Hepatocyte (in vitro differentiated cells): Measurements from ENCODE around the gene HIPK3. TPM values are rescaled to one million over a fixed set of nuclear protein-coding genes. Genes with fewer than 3 reads are reported as not detected.

Source experiments
- DNase-seq: peaks from one replicate; pipeline ENCODE4 v3.0.0-alpha.2; 2016; ENCODE audit warnings: low spot score
- H2AFZ ChIP-seq: fragments of 200-600 bp; sonication (generic); 2 replicates; pipeline ENCODE4 v1.6.0; 2016; ENCODE audit warnings: antibody characterized with exemption, mild to moderate bottlenecking
- H3K27ac ChIP-seq: fragments of 200-600 bp; sonication (generic); 2 replicates; pipeline ENCODE4 v1.5.1; 2016; ENCODE audit warnings: mild to moderate bottlenecking
- H3K27me3 ChIP-seq: fragments of 200-600 bp; sonication (generic); 2 replicates; pipeline ENCODE4 v1.6.1; 2016
- H3K36me3 ChIP-seq: fragments of 200-600 bp; sonication (generic); replicated peaks from 2 replicates; pipeline ENCODE4 v1.5.1; 2016; ENCODE audit warnings: low read depth; ENCODE audit not compliant: insufficient read depth
- H3K4me1 ChIP-seq: fragments of 200-600 bp; sonication (generic); 2 replicates; pipeline ENCODE4 v1.5.1; 2016; ENCODE audit warnings: mild to moderate bottlenecking, moderate library complexity; ENCODE audit not compliant: insufficient read depth
- H3K4me2 ChIP-seq: fragments of 200-600 bp; sonication (generic); 2 replicates; pipeline ENCODE4 v1.6.0; 2016
- H3K4me3 ChIP-seq: fragments of 200-600 bp; sonication (generic); 2 replicates; pipeline ENCODE4 v1.5.1; 2016; ENCODE audit warnings: mild to moderate bottlenecking
- H3K79me2 ChIP-seq: fragments of 200-600 bp; sonication (generic); 2 replicates; pipeline ENCODE4 v1.6.0; 2017; ENCODE audit warnings: mild to moderate bottlenecking
- H3K9me2 ChIP-seq: fragments of 200-600 bp; sonication (generic); replicated peaks from 2 replicates; pipeline ENCODE4 v1.6.0; 2017; ENCODE audit warnings: mild to moderate bottlenecking; ENCODE audit not compliant: insufficient read depth
- H3K9me3 ChIP-seq: fragments of 200-600 bp; sonication (generic); 2 replicates; pipeline ENCODE4 v1.5.1; 2016; ENCODE audit warnings: low read depth, mild to moderate bottlenecking
- H4K20me1 ChIP-seq: fragments of 200-600 bp; sonication (generic); 2 replicates; pipeline ENCODE4 v1.6.0; 2016; ENCODE audit warnings: mild to moderate bottlenecking; ENCODE audit not compliant: insufficient read depth, poor library complexity, severe bottlenecking
- EZH2 ChIP-seq: fragments of 200-600 bp; sonication (generic); IDR thresholded peaks from 2 replicates; pipeline ENCODE4 v1.6.1; 2016; ENCODE audit warnings: antibody characterized with exemption, mild to moderate bottlenecking, borderline replicate concordance
- EZH2phosphoT487 ChIP-seq: fragments of 200-600 bp; sonication (generic); IDR thresholded peaks from one replicate; pipeline ENCODE4 v1.6.1; 2018; ENCODE audit warnings: antibody characterized with exemption, mild to moderate bottlenecking, low read depth, moderate library complexity; ENCODE audit not compliant: unreplicated experiment, severe bottlenecking
- WGBS: methylation state at CpG from one replicate; pipeline ENCODE4 v1.1.6; 2016; ENCODE audit warnings: low lambda C conversion rate; ENCODE audit errors: missing lambda C conversion rate; 5-methylcytosine and 5-hydroxymethylcytosine counted together
- polyA plus RNA-seq: library from polyadenylated mRNA; unstranded; fragments of >200 nt; fragmentation: Nextera tagmentation; extraction: Ambion mirVana; gene quantifications from 2 replicates; pipeline ENCODE4 v1.2.1, GENCODE V29; 2016
- total RNA-seq: library from RNA; depleted of rRNA; stranded (reverse); fragments of >200 nt; gene quantifications from 2 replicates; pipeline ENCODE4 v1.2.3, GENCODE V29; 2014
- TF ChIP-seq, protein P1 (sequence below): fragments of 200-600 bp; sonication (generic); IDR thresholded peaks from 2 replicates; pipeline ENCODE4 v1.5.1; 2016; ENCODE audit warnings: antibody characterized with exemption, mild to moderate bottlenecking; ENCODE audit not compliant: poor library complexity

HIPK3 gene
- total and polyA plus RNA-seq, 2 experiments from 2014 or later: 25.0 to 123 TPM

DNA sequence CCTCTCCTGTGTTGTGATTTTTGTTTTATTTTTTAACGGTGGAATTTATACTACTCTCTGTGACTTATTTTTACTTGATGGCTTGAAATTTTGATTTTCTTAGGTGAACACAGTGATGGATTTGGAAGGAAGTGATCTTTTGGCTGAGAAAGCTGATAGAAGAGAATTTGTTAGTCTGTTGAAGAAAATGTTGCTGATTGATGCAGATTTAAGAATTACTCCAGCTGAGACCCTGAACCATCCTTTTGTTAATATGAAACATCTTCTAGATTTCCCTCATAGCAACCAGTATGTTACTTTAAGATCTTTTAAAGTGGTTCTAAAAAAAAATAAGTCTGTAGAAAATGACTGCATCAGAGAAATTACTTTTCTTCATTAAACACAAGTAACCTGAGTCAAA, 82.1 kb downstream of the HIPK3 start:
- Histone ChIP-seq H3K4me3 (no peak overlapping the region), H3K27me3 (no peaks in the 10 kb centered on the region), H3K9me3 (no peaks in the 10 kb centered on the region), H4K20me1 (no peaks in the 10 kb centered on the region), H3K9me2 (no peaks in the 10 kb centered on the region), H3K27ac (no peak overlapping the region), H3K4me2 (no peak overlapping the region), H3K36me3 (no peaks in the 10 kb centered on the region), H3K4me1 (no peaks in the 10 kb centered on the region), H3K79me2 (peaks cover 33% of the 10 kb centered on the region), H2AFZ (no peak overlapping the region)
- 93% methylated on average over 1 of the region's 1 CpG for WGBS
- TF ChIP-seq EZH2phosphoT487 (no peak), EZH2 (no peak)
- TF ChIP-seq, protein P1, sequence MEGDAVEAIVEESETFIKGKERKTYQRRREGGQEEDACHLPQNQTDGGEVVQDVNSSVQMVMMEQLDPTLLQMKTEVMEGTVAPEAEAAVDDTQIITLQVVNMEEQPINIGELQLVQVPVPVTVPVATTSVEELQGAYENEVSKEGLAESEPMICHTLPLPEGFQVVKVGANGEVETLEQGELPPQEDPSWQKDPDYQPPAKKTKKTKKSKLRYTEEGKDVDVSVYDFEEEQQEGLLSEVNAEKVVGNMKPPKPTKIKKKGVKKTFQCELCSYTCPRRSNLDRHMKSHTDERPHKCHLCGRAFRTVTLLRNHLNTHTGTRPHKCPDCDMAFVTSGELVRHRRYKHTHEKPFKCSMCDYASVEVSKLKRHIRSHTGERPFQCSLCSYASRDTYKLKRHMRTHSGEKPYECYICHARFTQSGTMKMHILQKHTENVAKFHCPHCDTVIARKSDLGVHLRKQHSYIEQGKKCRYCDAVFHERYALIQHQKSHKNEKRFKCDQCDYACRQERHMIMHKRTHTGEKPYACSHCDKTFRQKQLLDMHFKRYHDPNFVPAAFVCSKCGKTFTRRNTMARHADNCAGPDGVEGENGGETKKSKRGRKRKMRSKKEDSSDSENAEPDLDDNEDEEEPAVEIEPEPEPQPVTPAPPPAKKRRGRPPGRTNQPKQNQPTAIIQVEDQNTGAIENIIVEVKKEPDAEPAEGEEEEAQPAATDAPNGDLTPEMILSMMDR: no peak
- no peak for DNase-seq

DNA sequence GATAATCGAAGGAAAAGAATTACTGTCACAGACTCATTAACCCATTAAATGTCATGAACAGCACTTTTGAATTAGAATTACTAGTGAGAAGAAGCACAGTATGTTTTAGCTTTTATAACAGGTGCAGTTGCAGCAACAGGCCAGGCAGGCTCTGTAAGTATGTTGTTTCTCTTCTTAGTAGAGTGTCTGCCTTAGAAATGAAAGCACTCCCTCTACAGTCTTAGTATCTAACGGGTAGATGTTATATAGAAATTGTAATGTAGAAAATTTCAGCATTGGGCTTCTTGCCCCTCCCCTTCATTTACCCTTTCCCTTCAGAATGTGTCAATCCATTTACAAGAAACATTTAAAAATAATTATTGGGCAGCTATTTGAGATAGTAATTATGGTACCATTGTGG, 87.4 kb downstream of the HIPK3 start:
- no peaks in the 10 kb centered on the region for H4K20me1 ChIP-seq
- 90% methylated on average over 2 of the region's 2 CpGs for WGBS

DNA sequence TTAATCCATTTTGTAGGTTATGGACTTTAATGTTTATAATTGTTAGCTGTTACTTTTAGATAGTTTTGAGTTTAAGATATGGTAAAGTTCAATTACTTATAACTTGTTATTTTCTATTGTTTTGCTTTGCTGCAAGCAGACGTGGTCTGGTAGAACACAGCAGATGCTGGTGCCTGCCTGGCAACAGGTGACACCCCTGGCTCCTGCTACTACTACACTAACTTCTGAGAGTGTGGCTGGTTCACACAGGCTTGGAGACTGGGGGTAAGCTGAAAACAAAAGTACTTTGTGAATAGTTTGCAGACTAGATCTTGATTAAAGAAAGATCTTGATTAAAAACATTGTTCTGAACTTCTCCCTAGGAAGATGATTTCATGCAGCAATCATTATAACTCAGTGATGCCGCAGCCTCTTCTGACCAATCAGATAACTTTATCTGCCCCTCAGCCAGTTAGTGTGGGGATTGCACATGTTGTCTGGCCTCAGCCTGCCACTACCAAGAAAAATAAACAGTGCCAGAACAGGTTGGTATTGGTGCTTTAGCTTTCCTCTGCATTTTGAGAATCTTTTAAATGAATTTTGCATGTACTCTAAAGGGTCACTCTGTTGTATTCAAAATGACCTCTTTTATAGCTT, 90.4 kb downstream of the HIPK3 start:
- peaks cover 5% of the 10 kb centered on the region for H4K20me1 ChIP-seq
- no peak overlapping the region for H2AFZ ChIP-seq
- H3K27me3 ChIP-seq: no peaks in the 10 kb centered on the region
- no peaks in the 10 kb centered on the region for H3K4me1 ChIP-seq
- H3K9me3 ChIP-seq: no peaks in the 10 kb centered on the region
- peaks cover 4% of the 10 kb centered on the region for H3K36me3 ChIP-seq
- no peak overlapping the region for H3K27ac ChIP-seq
- H3K4me3 ChIP-seq: no peak overlapping the region
- no peak for DNase-seq
- TF ChIP-seq EZH2 (no peak), EZH2phosphoT487 (no peak)
- TF ChIP-seq, protein P1: no peak
- H3K9me2 ChIP-seq: no peaks in the 10 kb centered on the region
- peaks cover 6% of the 10 kb centered on the region for H3K79me2 ChIP-seq
- H3K4me2 ChIP-seq: no peak overlapping the region
- WGBS: 95% methylated on average over 2 of the region's 2 CpGs

More for the DNA sequence above, 87.4 kb downstream of the HIPK3 start:
- Histone ChIP-seq H3K9me2 (no peaks in the 10 kb centered on the region), H3K4me1 (no peaks in the 10 kb centered on the region), H2AFZ (no peak overlapping the region), H3K9me3 (no peaks in the 10 kb centered on the region), H3K4me3 (no peak overlapping the region), H3K36me3 (no peaks in the 10 kb centered on the region), H3K4me2 (no peak overlapping the region), H3K27me3 (no peaks in the 10 kb centered on the region), H3K79me2 (peaks cover 6% of the 10 kb centered on the region), H3K27ac (no peak overlapping the region)
- TF ChIP-seq EZH2: no peak
- TF ChIP-seq, protein P1: peak; percentile 23
- TF ChIP-seq EZH2phosphoT487: no peak
- peak; percentile 8 for DNase-seq

DNA sequence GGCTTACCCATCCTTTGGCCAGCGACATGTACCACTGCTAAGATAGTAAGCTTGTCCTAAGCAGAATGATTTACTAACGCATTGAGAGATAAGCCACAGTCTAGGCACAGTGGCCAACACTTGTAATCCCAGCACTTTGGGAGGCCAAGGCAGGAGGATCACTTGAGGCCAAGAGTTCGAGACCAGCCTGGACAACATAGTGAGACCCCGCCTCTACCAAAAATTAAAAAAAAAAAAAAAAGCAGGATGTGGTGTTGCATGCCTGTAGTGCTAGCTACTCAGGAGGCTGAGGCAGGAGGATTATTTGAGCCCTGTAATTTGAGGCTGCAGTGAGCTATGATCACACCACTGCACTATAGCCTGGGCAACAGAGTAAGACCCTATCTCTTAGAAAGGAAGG, 93.1 kb downstream of the HIPK3 start:
- Histone ChIP-seq H3K4me1 (no peaks in the 10 kb centered on the region), H3K9me3 (no peaks in the 10 kb centered on the region), H4K20me1 (peaks cover 5% of the 10 kb centered on the region), H3K79me2 (no peaks in the 10 kb centered on the region), H3K27ac (no peak overlapping the region), H3K9me2 (no peaks in the 10 kb centered on the region), H3K4me3 (no peak overlapping the region), H2AFZ (no peak overlapping the region), H3K36me3 (peaks cover 4% of the 10 kb centered on the region), H3K27me3 (no peaks in the 10 kb centered on the region), H3K4me2 (no peak overlapping the region)
- 100% methylated on average over 4 of the region's 4 CpGs for WGBS
- no peak for DNase-seq
- TF ChIP-seq, protein P1: no peak
- TF ChIP-seq EZH2: no peak
- TF ChIP-seq EZH2phosphoT487: no peak
